GM12891 (cell line): ENCODE measurements around the gene COL10A1. TPM values are rescaled to one million over a fixed set of nuclear protein-coding genes. Genes with fewer than 3 reads are reported as not detected.
A peak's percentile ranks its signal among the peaks of the same experiment; 100 is the strongest.

Experiments used
- DNase-seq: peaks from one replicate; pipeline ENCODE4 v3.0.0; 2011; ENCODE audit warnings: low spot score; ENCODE audit not compliant: insufficient read length
- FAIRE-seq: peaks from 2 replicates; lab custom pipeline; 2011; peaks lifted over from hg19 to GRCh38; lab: Jason Lieb, UNC
- PAX5 ChIP-seq: IDR thresholded peaks from 2 replicates; pipeline ENCODE4 v1.6.1; 2011; ENCODE audit warnings: low read length, moderate library complexity, mild to moderate bottlenecking; ENCODE audit not compliant: insufficient read depth, severe bottlenecking
- POLR2A ChIP-seq: IDR thresholded peaks from 2 replicates; pipeline ENCODE4 v1.6.1; 2011; ENCODE audit warnings: low read depth, low read length, control low read depth
- POLR2AphosphoS5 ChIP-seq: IDR thresholded peaks from 2 replicates; pipeline ENCODE4 v1.6.1; 2011; ENCODE audit warnings: low read depth, low read length, control low read depth
- POU2F2 ChIP-seq: IDR thresholded peaks from 2 replicates; pipeline ENCODE4 v1.6.1; 2011; ENCODE audit warnings: low read depth, mild to moderate bottlenecking, control low read depth, low read length, moderate library complexity
- SPI1 ChIP-seq: IDR thresholded peaks from 2 replicates; pipeline ENCODE4 v1.6.1; 2011; ENCODE audit warnings: low read depth, low read length, control low read depth
- TAF1 ChIP-seq: IDR thresholded peaks from 2 replicates; pipeline ENCODE4 v1.6.1; 2011; ENCODE audit warnings: low read depth, low read length, control low read depth
- polyA plus RNA-seq: library from polyadenylated mRNA; unstranded; fragments of >200 nt; gene quantifications from one replicate; pipeline ENCODE4 v1.2.1, GENCODE V29; 2012; ENCODE audit warnings: low read depth, missing spikeins, inconsistent platforms; ENCODE audit not compliant: missing spikeins

The COL10A1 gene
- polyA plus RNA-seq, result 0.15 TPM

- FAIRE-seq, result no peak
These were observed at the start of gene COL10A1 for GRCh38 chr6:116126032-116126431. TSS of gene COL10A1 (minus strand) at chr6:116126132. CDS start at chr6:116125492, 640 bp downstream.

GRCh38 chr6:116175344-116175743 lies 49.4 kb upstream of the COL10A1 start:
- FAIRE-seq, result no peak
- DNase-seq, result no peak
- TF ChIP-seq POLR2AphosphoS5 (no peak), POU2F2 (no peak), SPI1 (no peak), POLR2A (no peak), PAX5 (no peak)

More at GRCh38 chr6:116126032-116126431, at the start of gene COL10A1:
- TF ChIP-seq SPI1 (no peak), TAF1 (no peak), POLR2A (no peak), PAX5 (no peak)
- DNase-seq, result no peak

- FAIRE-seq (peak; percentile 13), DNase-seq (no peak)
- TF ChIP-seq POLR2A (no peak), PAX5 (no peak)
These were observed 48.0 kb upstream of the COL10A1 start for GRCh38 chr6:116173928-116174327.

- no peak for DNase-seq
- no peak for TF ChIP-seq SPI1
- TF ChIP-seq POLR2A, result no peak
- FAIRE-seq, result peak; percentile 31
These were observed 44.6 kb upstream of the COL10A1 start for GRCh38 chr6:116170358-116171057.

GRCh38 chr6:116169880-116170279 lies 43.9 kb upstream of the COL10A1 start:
- DNase-seq (no peak), FAIRE-seq (no peak)
- TF ChIP-seq POLR2A, result no peak
- TF ChIP-seq PAX5, result no peak
- TF ChIP-seq POU2F2, result no peak

GRCh38 chr6:116168148-116168547 lies 42.2 kb upstream of the COL10A1 start:
- TF ChIP-seq POU2F2 (no peak), PAX5 (no peak), POLR2AphosphoS5 (no peak), SPI1 (no peak), TAF1 (no peak), POLR2A (no peak)
- FAIRE-seq (no peak), DNase-seq (no peak)

- DNase-seq, result no peak
- TF ChIP-seq TAF1, result no peak
- TF ChIP-seq POLR2AphosphoS5, result no peak
- no peak for TF ChIP-seq POU2F2
- no peak for TF ChIP-seq POLR2A
- TF ChIP-seq PAX5, result no peak
- TF ChIP-seq SPI1, result no peak
- no peak for FAIRE-seq
These were observed 40.4 kb upstream of the COL10A1 start for GRCh38 chr6:116166369-116166768.

- no peak for DNase-seq
- TF ChIP-seq POLR2AphosphoS5 (no peak), TAF1 (no peak), SPI1 (no peak), PAX5 (no peak), POLR2A (no peak), POU2F2 (no peak)
- no peak for FAIRE-seq
These were observed 39.7 kb upstream of the COL10A1 start for GRCh38 chr6:116165596-116165995.

- FAIRE-seq (no peak), DNase-seq (no peak)
- TF ChIP-seq POLR2A (no peak), TAF1 (no peak), SPI1 (no peak), POU2F2 (no peak), POLR2AphosphoS5 (no peak), PAX5 (no peak)
These were observed 34.0 kb upstream of the COL10A1 start for GRCh38 chr6:116159782-116160524.

GRCh38 chr6:116158641-116159040 lies 32.7 kb upstream of the COL10A1 start:
- no peak for TF ChIP-seq POLR2AphosphoS5
- no peak for TF ChIP-seq PAX5
- no peak for TF ChIP-seq TAF1
- TF ChIP-seq SPI1, result no peak
- no peak for TF ChIP-seq POLR2A
- TF ChIP-seq POU2F2, result no peak
- no peak for FAIRE-seq
- no peak for DNase-seq
